WERI-Rb-1 (cell line): ENCODE results near the gene SSBP3.

ENCODE experiments used
- DNase-seq: peaks from one replicate; pipeline ENCODE4 v3.0.0-alpha.2; 2020
- H3K27ac ChIP-seq: fragments of 250-450 bp; sonication (Bioruptor Pico); 2 replicates; pipeline ENCODE4 v1.5.1; 2020; ENCODE audit warnings: mild to moderate bottlenecking, moderate library complexity
- H3K27me3 ChIP-seq: fragments of 250-450 bp; sonication (Bioruptor Pico); 2 replicates; pipeline ENCODE4 v1.5.1; 2021; ENCODE audit warnings: mild to moderate bottlenecking, low read depth, moderate library complexity; ENCODE audit not compliant: insufficient read depth, severe bottlenecking
- H3K36me3 ChIP-seq: fragments of 250-450 bp; sonication (Bioruptor Pico); 2 replicates; pipeline ENCODE4 v1.5.1; 2020; ENCODE audit warnings: mild to moderate bottlenecking, moderate library complexity
- H3K4me3 ChIP-seq: 2 replicates; pipeline ENCODE4 v1.5.1; 2011; ENCODE audit warnings: low read depth, mild to moderate bottlenecking, control low read depth, low read length
- H3K9me3 ChIP-seq: fragments of 250-450 bp; sonication (Bioruptor Pico); 2 replicates; pipeline ENCODE4 v1.5.1; 2021; ENCODE audit warnings: mild to moderate bottlenecking, moderate library complexity; ENCODE audit not compliant: severe bottlenecking
- TF ChIP-seq, protein P1 (sequence below): IDR thresholded peaks from 2 replicates; pipeline ENCODE4 v1.5.1; 2011; ENCODE audit warnings: low read depth, mild to moderate bottlenecking, control low read depth, inconsistent platforms, low read length

The SSBP3 gene

DNA sequence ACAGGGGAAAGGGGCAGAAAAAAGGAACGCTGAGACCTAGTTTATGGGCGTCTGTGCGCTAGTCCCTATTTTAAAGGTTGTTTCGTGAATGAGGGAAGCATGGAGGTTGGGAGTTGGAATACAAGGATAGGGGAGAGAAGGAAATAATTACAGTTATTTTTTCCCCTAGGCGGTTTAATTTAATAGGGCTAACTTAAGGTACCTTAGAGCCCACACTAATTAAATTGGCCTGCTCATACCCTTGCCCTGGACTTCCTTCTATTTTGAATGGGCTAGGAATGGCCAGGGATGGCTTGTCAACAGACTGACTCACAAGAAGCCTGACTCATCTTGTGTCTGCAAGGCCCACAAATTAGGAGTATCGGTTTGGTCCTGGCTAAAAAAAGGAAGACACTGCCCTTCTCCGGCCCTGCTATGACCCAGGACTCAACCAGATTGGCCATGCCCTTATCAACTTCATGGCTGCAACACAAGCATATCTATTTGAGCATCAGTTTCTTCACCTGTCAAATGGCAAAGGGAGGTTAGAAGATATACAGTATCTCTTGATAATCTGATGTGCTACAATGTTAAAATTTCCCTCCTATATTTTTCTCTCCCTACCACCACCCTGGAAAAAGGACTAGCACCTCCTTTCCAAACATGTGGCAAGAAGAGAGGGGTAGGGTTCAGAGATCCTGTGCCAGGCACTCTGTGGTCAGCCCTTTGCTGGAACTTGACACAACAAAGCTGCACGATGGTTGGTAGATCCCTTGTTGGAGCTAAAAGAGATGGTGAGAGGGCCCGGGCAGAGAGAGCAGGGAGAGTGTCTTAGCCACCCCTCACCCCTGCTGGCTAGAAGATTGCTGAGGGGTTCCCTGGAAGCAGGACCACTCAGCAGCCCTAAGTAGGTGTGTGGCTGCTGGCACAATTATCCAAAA lies 2.2 kb upstream of the SSBP3 start:
- peak overlapping the region; percentile 90 for H3K27ac ChIP-seq
- H3K4me3 ChIP-seq: no peak overlapping the region; the same call in 1 of the 2 replicates
- H3K36me3 ChIP-seq: peaks cover 19% of the 10 kb centered on the region
- no peaks in the 10 kb centered on the region for H3K9me3 ChIP-seq
- TF ChIP-seq, protein P1, sequence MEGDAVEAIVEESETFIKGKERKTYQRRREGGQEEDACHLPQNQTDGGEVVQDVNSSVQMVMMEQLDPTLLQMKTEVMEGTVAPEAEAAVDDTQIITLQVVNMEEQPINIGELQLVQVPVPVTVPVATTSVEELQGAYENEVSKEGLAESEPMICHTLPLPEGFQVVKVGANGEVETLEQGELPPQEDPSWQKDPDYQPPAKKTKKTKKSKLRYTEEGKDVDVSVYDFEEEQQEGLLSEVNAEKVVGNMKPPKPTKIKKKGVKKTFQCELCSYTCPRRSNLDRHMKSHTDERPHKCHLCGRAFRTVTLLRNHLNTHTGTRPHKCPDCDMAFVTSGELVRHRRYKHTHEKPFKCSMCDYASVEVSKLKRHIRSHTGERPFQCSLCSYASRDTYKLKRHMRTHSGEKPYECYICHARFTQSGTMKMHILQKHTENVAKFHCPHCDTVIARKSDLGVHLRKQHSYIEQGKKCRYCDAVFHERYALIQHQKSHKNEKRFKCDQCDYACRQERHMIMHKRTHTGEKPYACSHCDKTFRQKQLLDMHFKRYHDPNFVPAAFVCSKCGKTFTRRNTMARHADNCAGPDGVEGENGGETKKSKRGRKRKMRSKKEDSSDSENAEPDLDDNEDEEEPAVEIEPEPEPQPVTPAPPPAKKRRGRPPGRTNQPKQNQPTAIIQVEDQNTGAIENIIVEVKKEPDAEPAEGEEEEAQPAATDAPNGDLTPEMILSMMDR: no peak
- no peak for DNase-seq
- no peaks in the 10 kb centered on the region for H3K27me3 ChIP-seq

DNA sequence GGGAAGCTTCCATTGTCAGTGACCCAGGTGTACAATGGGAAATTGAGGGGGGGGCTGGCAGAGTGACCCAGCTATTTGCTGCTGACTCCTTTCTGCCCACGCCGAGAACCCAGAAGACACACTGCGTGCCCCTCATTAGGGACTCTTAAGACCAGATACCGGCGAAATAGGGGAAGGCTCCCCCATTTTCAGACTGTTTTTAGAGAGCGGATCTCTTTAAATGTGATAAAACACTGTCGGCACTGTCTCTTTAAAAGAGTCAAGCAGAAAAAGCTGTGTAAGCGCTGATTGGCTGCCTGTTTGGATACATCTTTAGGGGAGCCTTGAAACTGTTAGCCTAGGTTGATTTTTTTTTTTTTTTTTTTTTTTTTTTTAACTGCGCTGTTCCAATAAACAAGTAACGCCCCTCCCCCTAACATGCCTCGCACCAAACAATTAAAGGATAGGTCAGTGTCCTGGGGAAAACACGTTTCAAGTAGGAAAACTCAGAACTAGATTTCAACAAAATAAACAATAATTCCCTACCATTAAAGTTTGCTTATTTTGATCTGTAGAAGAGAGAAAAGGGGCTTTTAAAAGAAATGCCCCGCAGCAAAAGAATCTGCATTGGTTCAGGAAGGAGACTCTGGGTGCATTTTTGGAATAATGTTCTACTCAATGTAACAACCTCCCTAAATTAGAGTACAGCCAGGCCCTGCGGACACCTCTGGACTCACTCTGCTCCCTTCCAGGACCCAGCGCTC lies 1.4 kb upstream of the SSBP3 start:
- DNase-seq: peak; percentile 66
- H3K9me3 ChIP-seq: no peaks in the 10 kb centered on the region
- peaks cover 28% of the 10 kb centered on the region for H3K36me3 ChIP-seq
- TF ChIP-seq, protein P1: no peak
- peak overlapping the region; percentile 64 for H3K4me3 ChIP-seq
- H3K27ac ChIP-seq: peak overlapping the region; percentile 90
- no peaks in the 10 kb centered on the region for H3K27me3 ChIP-seq

DNA sequence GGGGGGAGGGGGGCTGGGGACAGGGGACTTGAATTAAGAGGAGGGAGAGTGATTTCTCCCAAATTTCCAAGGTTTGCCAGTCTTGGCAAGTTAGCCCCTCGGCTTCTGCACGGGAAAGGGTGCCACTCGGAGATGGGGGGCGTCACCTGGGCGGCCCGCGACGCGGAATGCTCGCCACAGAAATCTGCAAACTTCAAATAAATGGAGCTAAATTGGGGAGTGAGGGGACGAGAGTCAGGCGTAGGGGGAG lies 885 bp upstream of the SSBP3 start:
- peak overlapping the region; percentile 90 for H3K27ac ChIP-seq
- no peak for DNase-seq
- peaks cover 33% of the 10 kb centered on the region for H3K36me3 ChIP-seq
- no peaks in the 10 kb centered on the region for H3K27me3 ChIP-seq
- TF ChIP-seq, protein P1: no peak
- H3K4me3 ChIP-seq: peak overlapping the region; percentile 64
- no peaks in the 10 kb centered on the region for H3K9me3 ChIP-seq

DNA sequence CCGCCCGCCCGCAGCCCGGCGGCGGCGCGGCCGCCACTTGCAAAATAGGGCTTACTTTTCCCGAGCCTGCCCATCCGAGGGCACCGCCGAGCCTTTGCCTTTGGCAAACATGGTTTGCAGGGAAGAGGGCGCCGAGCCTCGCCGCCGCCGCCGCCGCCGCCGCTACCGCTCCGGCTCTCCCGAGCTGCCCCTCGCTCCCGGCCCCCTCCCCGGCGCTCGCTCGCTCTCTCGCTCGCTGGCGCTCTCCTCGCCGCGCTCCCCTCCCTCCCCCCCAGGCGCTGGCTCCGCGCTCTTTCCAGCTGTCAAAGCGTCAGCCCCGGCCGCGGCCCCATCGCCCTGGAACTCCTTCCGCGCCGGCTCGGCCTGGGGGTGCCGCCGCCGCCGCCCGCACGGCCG lies 298 bp downstream of the SSBP3 start:
- Histone ChIP-seq H3K9me3 (no peaks in the 10 kb centered on the region), H3K27ac (peak overlapping the region; percentile 71), H3K27me3 (no peaks in the 10 kb centered on the region), H3K4me3 (peak overlapping the region; percentile 79), H3K36me3 (peaks cover 45% of the 10 kb centered on the region)
- no peak for DNase-seq
- TF ChIP-seq, protein P1: no peak

DNA sequence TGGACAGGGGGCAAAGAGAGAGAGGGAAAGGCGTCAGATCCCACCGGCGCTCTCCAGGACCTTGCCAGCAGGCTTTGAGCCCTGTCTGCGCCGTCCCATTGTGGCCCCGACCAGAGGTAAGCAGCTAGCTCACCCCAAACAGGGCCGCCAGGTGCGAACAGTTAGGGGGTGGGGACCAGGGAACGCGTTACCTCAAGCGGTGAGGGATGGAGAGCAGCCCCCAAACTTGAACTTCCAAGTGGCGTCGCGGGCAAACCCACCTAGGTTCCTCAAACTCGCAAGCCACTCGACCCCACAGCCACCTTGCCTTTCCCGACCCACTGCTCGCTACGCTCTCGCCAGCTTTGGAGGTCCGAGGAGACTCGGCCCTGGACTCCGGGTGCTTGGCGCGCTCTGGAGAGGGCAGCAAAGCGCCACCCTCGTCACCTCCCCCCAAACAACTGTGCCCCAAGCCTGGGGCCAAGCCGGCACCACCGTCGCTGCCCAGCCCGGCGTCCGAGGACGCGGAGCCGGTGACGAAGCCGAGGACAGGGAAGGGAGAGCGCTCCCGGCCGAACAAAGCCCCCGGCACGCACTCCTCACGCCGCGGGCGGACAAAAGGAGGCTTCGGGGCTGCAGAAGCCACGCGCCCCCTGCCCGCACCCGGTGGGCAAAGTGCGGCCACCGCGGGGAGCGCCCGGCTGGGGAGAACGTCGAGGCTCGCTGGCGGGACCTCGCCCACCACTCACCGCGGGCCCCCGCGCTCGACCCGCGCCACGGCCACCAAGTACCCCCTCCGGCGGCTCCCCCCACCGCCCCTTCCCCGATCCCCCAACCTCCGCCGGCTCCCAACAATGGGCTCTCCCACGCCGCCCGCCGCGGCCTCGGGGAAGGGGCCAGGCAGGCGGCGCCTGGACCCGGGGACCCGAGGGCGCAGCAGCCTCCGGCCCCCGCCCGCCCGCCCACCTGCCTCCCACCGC lies 976 bp downstream of the SSBP3 start:
- Histone ChIP-seq H3K36me3 (peaks cover 51% of the 10 kb centered on the region), H3K9me3 (no peaks in the 10 kb centered on the region), H3K27ac (peak overlapping the region; percentile 83), H3K27me3 (no peaks in the 10 kb centered on the region), H3K4me3 (peak overlapping the region; percentile 79)
- TF ChIP-seq, protein P1: no peak
- peak; percentile 42 for DNase-seq
